Kidney (tissue), 14 donors: ENCODE results near the gene NLK. TPM values are rescaled to one million over a fixed set of nuclear protein-coding genes. Genes with fewer than 3 reads are reported as not detected.
A peak's percentile ranks its signal among the peaks of the same experiment; 100 is the strongest.
"Not testable (repeated sequence)": the region's sequence is repeated elsewhere in the genome, so short reads cannot be mapped to it uniquely, and the experiment has no call there.

Experiments
- DNase-seq, 5 donors: peaks; one replicate each; pipeline ENCODE4 v3.0.0-alpha.2; 2013 to 2020
- FAIRE-seq: peaks from 2 replicates; lab custom pipeline; 2012; peaks lifted over from hg19 to GRCh38; lab: Jason Lieb, UNC
- H3K27ac ChIP-seq, 2 donors: one replicate each; pipeline ENCODE4 v1.7.0; 2013; ENCODE audit warnings: low read depth in 2 of 2, low read length in 2 of 2, inconsistent platforms in 1 of 2
- H3K27me3 ChIP-seq: one replicate; pipeline ENCODE4 v1.7.1; 2013; ENCODE audit warnings: low read length, inconsistent platforms; ENCODE audit not compliant: control insufficient read depth, insufficient read depth
- H3K36me3 ChIP-seq, 3 donors: one replicate each; pipeline versions ENCODE4 v1.7.0 to v1.7.1; 2013; ENCODE audit warnings: low read length in 3 of 3, control low read depth in 1 of 3, inconsistent platforms in 1 of 3; ENCODE audit not compliant: insufficient read depth in 3 of 3, control insufficient read depth in 2 of 3
- H3K4me1 ChIP-seq, 3 donors: one replicate each; pipeline versions ENCODE4 v1.7.0 to v1.7.1; 2013; ENCODE audit warnings: low read length in 3 of 3, inconsistent platforms in 1 of 3, low read depth in 1 of 3; ENCODE audit not compliant: control insufficient read depth in 2 of 3, insufficient read depth in 2 of 3
- H3K4me3 ChIP-seq, 3 donors: one replicate each; pipeline versions ENCODE4 v1.7.0 to v1.8.1; 2013; ENCODE audit warnings: low read length in 3 of 3, control low read depth in 1 of 3, inconsistent platforms in 1 of 3
- H3K9ac ChIP-seq, 3 donors: one replicate each; pipeline versions ENCODE4 v1.7.0 to v1.7.1; 2013; ENCODE audit warnings: low read length in 3 of 3, control low read depth in 1 of 3, inconsistent platforms in 1 of 3
- H3K9me3 ChIP-seq, 3 donors: one replicate each; pipeline versions ENCODE4 v1.7.0 to v1.7.1; 2013; ENCODE audit warnings: low read length in 3 of 3, control low read depth in 1 of 3, inconsistent platforms in 1 of 3; ENCODE audit not compliant: control insufficient read depth in 2 of 3, insufficient read depth in 1 of 3
- intact Hi-C: fragments of 100-400 bp; cut with DNase I; formaldehyde crosslinking; loops from one replicate; pipeline ENCODE4 v1.11.1; 2022
- polyA plus RNA-seq: library from polyadenylated mRNA; stranded (reverse); fragments of 350-450 nt; fragmentation: Illumina TruSeq; extraction: RNeasy Lipid Tissue Mini Kit (QIAGEN cat#74804); gene quantifications from one replicate; pipeline ENCODE4 v1.2.3, GENCODE V29; 2014; ENCODE audit warnings: low read depth, low replicate concordance; ENCODE audit not compliant: insufficient read depth
- total RNA-seq: library from RNA; stranded (reverse); fragmentation: NEBNext Ultra II Directional; extraction: Animal tissue kit (Norgen Biotek cat#: 25700); gene quantifications from one replicate; pipeline ENCODE4 v1.2.1, GENCODE V29; 2021
- TF ChIP-seq, protein P1 (sequence below): IDR thresholded peaks from 3 replicates; pipeline ENCODE4 v1.5.1; 2012; ENCODE audit warnings: mild to moderate bottlenecking, moderate library complexity, borderline replicate concordance; ENCODE audit not compliant: insufficient read depth; ENCODE audit errors: extremely low read depth
- donor health status: control.
- donor health status: control.
- donor health status: control.
- donor health status: control.
- donor health status: control.
- donor health status: DM: yes; HTN: yes; CAD: no.
- donor health status: Normal renal cell carcinoma (clear cell type).

The NLK gene
- total and polyA plus RNA-seq, 2 donors from 2014 or later = 20.2 to 31.3 TPM

DNA sequence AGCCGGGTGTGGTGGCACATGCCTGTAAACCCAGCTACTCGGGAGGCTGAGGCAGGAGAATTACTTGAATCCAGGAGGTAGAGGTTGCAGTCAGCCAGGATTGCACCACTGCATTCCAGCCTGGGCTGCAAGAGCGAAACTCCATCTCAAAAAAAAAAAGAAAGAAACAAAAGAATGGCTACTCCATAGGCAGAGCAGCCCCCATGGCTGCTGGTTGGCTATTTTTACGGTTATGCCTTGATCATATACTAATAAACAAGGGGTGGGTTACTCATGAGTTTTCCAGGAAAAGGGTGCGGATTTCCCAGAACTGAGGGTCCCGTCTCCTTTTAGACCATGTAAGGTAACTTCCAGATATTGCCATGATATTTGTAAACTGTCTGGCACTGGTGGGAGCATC, 200.3 kb downstream of the NLK start:
- Histone ChIP-seq H3K4me1 (no peaks in the 10 kb centered on the region), H3K9ac (no peak overlapping the region), H3K9me3 (no peaks in the 10 kb centered on the region), H3K27ac (no peak overlapping the region), H3K4me3 (no peak overlapping the region), H3K27me3 (no peaks in the 10 kb centered on the region), H3K36me3 (no peaks in the 10 kb centered on the region)
- intact Hi-C loops = no loop called here
- TF ChIP-seq, protein P1, sequence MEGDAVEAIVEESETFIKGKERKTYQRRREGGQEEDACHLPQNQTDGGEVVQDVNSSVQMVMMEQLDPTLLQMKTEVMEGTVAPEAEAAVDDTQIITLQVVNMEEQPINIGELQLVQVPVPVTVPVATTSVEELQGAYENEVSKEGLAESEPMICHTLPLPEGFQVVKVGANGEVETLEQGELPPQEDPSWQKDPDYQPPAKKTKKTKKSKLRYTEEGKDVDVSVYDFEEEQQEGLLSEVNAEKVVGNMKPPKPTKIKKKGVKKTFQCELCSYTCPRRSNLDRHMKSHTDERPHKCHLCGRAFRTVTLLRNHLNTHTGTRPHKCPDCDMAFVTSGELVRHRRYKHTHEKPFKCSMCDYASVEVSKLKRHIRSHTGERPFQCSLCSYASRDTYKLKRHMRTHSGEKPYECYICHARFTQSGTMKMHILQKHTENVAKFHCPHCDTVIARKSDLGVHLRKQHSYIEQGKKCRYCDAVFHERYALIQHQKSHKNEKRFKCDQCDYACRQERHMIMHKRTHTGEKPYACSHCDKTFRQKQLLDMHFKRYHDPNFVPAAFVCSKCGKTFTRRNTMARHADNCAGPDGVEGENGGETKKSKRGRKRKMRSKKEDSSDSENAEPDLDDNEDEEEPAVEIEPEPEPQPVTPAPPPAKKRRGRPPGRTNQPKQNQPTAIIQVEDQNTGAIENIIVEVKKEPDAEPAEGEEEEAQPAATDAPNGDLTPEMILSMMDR = no peak
- FAIRE-seq (no peak), DNase-seq (peak in 1 of 5 donors; percentile 15)

DNA sequence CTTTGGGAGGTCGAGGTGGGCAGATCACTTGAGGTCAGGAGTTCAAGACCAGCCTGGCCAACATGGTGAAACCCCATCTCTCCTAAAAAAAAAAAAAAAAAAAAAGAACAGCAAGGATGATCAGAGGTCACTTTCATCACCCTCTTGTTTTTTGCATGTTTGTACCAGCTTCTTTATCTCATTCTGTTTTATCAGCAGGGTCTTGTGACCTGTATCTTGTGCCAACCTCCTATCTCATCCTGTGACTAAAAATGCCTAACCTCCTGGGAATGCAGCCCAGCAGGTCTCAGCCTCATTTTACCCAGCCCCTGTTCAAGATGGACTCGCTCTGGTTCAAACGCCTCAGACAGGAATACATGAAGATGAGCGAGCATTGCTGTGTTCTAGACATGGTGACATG, 200.8 kb downstream of the NLK start:
- H3K9me3 ChIP-seq, H3K4me1 ChIP-seq, H3K27ac ChIP-seq, intact Hi-C loops, H3K36me3 ChIP-seq, FAIRE-seq, H3K4me3 ChIP-seq, H3K27me3 ChIP-seq, H3K9ac ChIP-seq, DNase-seq: not testable (repeated sequence)

DNA sequence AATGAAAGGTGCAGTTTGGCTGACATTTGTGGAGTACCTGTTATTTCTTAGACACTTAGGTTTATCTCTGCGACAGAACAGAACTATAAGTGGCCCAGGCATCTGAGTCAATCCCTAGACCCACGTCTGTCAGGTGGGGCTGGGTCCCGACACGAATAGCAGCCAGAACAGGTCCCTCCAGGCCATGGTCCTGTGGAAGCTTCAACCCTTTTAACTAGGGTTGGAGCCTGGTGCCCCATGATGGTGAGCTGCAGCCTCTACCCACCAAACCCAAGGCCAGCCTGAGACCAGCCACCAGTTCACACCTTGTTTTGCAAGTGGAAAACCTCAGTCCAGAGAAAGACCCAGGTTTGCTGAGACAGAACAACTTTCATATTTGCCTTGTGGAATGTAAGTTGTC, 202.0 kb downstream of the NLK start:
- intact Hi-C loops = no loop called here
- Histone ChIP-seq H3K27ac (no peak overlapping the region), H3K4me3 (no peak overlapping the region), H3K4me1 (no peaks in the 10 kb centered on the region), H3K27me3 (no peaks in the 10 kb centered on the region), H3K9me3 (no peaks in the 10 kb centered on the region), H3K9ac (no peak overlapping the region), H3K36me3 (no peaks in the 10 kb centered on the region)
- TF ChIP-seq, protein P1 = no peak
- FAIRE-seq (no peak), DNase-seq (no peak)

Other genes with a start within 250 kb of the NLK start
- gene NOS2, start 242.1 kb upstream of the NLK start, total RNA-seq = 0.57 TPM
- 0.37 TPM for gene NOS2, start 242.1 kb upstream of the NLK start, polyA plus RNA-seq
- 21.7 TPM for gene LYRM9, start 149.3 kb upstream of the NLK start, total RNA-seq
- gene LYRM9, start 149.3 kb upstream of the NLK start, polyA plus RNA-seq = 29.1 TPM